ENCODE measurements around the gene ERG.

DNA sequence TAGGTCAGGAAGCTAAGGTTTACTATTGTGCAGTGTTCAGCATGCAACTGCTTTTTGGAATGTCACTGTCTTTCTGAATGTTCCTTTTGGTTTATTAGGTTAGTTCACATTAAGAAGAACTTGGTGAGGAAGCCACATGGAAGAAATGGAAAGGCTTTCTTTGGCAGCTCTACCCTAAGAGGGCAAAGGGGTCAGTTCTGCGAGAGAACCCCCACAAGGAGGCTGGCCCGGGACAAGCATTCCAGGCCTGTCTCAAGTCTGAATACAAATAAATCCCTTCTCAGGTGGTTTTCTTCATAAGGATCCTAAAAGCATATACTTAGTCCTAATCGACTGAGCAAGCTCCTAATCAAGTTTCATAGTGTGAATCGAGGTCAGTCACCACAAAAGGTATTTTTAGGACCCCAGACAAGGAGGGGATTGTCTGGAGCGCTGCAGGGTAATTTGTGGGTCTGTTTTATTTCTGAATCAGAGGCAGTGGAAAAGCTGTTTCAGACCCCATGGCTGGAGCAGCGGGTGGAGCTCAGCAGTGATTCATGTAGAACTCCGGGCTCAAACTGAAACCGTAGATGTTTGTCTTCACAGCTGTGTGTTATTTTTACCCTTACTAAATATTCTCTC is 63.3 kb downstream of the ERG start:
- TF ChIP-seq POLR2A (IDR thresholded peaks at IDR 0.05): no peak
- TF ChIP-seq, protein P1, sequence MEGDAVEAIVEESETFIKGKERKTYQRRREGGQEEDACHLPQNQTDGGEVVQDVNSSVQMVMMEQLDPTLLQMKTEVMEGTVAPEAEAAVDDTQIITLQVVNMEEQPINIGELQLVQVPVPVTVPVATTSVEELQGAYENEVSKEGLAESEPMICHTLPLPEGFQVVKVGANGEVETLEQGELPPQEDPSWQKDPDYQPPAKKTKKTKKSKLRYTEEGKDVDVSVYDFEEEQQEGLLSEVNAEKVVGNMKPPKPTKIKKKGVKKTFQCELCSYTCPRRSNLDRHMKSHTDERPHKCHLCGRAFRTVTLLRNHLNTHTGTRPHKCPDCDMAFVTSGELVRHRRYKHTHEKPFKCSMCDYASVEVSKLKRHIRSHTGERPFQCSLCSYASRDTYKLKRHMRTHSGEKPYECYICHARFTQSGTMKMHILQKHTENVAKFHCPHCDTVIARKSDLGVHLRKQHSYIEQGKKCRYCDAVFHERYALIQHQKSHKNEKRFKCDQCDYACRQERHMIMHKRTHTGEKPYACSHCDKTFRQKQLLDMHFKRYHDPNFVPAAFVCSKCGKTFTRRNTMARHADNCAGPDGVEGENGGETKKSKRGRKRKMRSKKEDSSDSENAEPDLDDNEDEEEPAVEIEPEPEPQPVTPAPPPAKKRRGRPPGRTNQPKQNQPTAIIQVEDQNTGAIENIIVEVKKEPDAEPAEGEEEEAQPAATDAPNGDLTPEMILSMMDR (IDR thresholded peaks at IDR 0.05 in 4 of 5, conservative IDR thresholded peaks at IDR 0.05 in 1 of 5): no peak
